Measurements from ENCODE around the gene NPPB.

The NPPB gene

DNA sequence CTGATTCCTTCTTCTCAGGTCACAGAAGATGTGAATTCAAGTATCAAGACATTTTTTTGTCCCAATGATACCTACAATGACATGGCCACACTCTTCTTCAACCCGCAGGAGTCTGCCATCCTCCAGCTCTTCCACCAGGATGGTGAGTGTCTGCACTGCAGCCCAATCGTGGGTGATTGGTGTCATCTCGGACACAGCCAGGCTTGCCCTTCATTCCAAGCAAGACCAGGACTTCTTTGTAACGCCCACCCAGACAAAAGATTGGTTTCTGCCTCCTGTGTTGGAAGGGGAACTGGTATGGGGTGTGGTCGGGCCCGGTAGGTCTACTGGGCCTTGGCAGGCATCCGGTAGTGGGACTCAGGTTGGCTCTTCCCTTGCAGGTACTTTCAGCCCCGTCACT, 25.2 kb downstream of the NPPB start:
- DNase-seq (ENCODE audit: low read depth) = no peak

DNA sequence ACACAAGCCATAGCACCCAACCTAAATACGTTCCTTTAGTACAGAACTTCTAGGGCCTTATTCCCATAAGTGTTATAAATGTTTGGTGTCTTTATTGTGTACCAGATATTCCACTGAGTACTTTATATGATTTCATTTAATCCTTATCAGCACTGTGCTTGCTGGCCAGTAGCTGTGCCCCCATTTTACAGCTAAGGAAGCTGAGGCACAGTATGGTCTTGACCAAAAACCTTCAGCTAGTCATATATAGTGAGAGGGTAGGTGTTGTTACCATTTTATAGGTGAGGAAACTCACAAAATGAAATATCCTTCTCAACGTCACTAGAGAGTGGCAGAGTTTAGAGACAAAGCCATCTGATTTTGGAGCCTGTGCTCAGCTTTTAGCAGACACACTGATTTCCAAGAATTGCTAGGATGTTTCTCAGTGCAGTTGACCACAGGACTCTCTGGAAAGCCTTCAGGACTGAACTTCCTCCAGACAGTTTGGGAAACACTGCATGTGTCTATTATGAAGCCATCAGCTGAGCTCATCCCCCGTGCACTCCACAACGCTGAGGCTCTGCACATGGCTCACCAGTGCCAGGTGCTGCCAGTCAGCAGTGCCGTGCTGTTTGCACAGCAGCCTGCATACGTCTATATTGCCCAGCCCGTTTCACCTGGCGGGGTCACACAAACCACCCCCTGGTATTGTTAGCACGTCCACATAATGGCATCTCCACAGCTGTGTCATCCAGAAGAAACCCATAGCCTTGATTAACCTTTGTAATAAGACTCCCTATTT, 26.6 kb downstream of the NPPB start:
- DNase-seq (ENCODE audit: low read depth) = no peak

DNA sequence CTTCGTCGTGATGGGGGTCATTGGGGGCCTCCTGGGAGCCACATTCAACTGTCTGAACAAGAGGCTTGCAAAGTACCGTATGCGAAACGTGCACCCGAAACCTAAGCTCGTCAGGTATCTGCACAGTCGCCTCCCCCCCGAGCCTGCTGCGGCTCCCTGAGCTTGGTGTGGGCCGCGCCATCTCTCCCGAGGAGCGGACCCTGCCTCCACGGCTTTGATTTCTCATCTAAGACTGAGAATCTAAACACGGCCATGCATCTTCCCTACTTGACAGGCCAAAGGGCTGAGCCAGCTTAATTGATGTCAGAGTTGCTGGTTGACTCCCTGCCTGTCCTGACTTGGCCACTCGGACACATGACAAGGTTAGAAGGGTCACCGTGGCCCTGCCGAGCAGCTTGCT, 30.2 kb downstream of the NPPB start:
- DNase-seq (ENCODE audit: low read depth) = no peak

DNA sequence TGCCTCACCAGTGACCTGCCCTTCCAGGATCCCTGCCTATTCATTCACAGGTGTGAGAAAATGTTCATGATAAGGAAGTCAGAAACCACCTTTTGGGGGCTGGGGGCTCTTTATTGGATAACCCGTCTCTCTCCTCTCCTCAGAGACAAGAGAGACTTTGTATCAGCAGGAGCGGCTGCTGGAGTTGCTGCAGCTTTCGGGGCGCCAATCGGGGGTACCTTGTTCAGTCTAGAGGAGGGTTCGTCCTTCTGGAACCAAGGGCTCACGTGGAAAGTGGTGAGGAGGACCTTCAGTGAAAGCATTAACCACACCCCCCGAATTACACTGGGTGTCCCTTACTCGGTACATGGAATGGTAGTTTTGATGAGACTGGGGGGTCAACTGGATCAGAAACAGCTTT, 31.8 kb downstream of the NPPB start:
- DNase-seq (ENCODE audit: low read depth) = no peak

DNA sequence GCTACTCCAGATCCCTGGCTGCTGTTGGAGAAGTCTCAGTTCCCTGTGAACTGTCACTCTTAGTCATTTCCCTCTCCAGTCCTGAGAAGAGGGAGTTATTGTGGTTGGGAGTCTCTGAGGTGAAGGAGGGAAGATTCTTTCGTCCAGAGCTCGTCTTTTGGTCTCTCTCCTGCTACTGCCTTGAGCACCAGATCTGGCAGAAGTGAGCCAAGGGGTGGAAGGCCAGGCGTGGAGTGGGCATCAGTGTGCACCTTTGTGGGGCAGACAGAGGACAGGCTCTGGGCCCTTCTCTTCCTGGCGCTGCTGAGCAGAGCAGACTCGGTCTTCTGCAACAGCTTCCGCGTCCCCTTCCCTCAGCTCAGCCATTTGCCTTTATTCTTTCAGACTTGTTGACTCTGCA, 33.6 kb downstream of the NPPB start:
- no peak for DNase-seq (ENCODE audit: low read depth)

DNA sequence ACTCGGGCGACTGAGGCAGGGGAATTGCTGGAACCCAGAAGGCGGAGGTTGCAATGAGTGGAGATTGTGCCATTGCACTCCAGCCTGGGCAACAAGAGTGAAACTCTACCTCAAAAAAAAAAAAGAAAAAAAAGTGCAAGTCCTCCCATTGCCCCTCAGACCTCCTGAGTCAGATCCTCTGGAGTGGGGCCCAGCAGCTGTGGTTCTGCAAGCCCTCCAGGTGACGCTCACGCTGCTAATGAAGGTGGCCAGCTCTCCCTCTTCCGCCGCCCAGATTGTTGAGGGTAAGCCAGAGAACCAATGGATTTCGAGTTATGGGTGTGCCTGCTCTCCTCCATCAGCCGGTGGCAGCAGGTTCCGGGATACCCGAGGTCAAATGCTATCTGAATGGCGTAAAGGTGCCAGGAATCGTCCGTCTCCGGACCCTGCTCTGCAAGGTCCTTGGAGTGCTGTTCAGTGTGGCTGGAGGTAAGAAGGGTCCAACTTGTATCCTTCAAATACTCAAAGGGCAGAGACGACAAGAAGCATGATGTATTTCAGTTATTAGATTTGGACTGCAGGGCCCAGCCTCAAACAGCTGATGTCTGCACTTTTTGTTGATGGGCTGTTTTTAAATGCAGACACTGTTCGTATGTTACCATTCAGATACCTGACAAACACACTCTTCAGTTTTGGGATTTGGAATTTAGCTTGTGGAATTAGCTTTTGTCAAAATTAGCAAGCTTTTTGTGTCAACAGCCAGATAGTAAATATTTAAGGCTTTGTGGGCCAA, 35.2 kb downstream of the NPPB start:
- no peak for DNase-seq (ENCODE audit: low read depth)

DNA sequence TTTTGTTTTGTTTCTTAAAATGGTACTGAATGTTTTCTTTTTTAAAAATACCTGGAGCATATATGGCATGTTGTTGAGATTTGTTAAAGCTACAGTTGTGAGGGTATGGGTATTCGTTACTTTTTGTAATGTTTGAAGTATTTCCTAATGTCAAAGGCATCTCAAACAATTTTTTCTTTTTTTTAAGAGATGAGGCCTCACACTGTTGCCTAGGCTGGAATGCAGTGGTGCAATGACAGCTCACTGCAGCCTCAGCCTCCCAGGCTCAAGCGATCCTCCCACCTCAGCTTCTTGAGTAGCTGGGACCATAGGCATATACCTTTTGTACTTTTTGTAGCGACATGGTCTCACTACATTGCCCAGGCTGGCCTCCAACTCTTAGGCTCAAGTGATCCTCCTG, 36.7 kb downstream of the NPPB start:
- no peak for DNase-seq (ENCODE audit: low read depth)

DNA sequence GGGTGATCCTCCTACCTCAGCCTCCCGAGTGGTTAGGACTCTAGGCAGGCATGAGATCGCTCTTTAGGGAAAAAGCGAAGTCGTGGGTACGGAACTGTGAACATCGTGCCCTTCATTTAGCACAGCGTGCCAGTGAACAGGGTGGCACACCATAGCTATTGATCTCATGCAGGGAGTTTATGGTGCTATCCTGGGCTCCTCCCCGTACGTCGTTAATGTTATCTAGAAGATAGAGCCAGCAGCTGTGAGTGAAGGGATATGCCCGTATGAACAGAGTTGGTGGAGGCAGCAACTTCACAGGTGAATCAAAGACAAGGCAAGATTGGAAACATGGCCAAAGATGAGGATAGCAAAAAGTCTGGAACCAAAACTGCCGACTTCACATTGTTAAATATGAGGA, 41.6 kb downstream of the NPPB start:
- DNase-seq (ENCODE audit: low read depth) = no peak

DNA sequence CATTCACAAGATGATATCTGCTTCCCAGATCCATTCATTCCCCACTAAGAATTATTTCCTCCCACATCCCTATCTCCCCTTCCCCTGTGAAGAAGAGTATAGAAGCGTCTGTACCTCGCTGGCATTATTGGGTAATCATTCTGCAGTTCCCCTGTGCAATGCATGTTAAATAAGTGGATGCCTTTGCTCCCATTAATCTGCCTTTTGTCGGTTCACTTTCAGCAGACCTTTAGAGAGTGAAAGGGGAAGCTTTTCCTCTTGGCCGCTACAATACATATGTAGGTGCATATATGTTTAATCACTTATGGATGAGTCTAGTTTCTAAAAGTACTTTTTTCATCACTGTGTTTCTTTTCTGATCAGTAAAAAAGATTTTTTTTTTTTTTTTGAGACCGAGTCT, 45.7 kb downstream of the NPPB start:
- DNase-seq (ENCODE audit: low read depth) = no peak

Measured in T follicular helper cell (primary cell).